Hypothalamus (tissue), 51 donors: ENCODE results near the gene POU3F1.

ENCODE experiments used
- DNase-seq, 51 donors: peaks; one replicate each; lab custom pipeline; 2025; lab: John Stamatoyannopoulos, UW

The POU3F1 gene

GRCh38 chr1:38009088-38009840, 37.3 kb downstream of the POU3F1 start:
- no peak for DNase-seq

- DNase-seq, result no peak
Observed at GRCh38 chr1:38006008-38006828, 40.4 kb downstream of the POU3F1 start.

- DNase-seq, result peak in 5 of 51 donors; percentile 17 to 44 (median 36)
Observed at GRCh38 chr1:38005195-38006007, 41.2 kb downstream of the POU3F1 start, which contains the start of gene FHL3. FHL3 (minus strand) TSS chr1:38005514; CDS start chr1:37999412, 6,102 bp downstream.

- no peak for DNase-seq
Observed at GRCh38 chr1:38004284-38005108, 42.1 kb downstream of the POU3F1 start.

DNA sequence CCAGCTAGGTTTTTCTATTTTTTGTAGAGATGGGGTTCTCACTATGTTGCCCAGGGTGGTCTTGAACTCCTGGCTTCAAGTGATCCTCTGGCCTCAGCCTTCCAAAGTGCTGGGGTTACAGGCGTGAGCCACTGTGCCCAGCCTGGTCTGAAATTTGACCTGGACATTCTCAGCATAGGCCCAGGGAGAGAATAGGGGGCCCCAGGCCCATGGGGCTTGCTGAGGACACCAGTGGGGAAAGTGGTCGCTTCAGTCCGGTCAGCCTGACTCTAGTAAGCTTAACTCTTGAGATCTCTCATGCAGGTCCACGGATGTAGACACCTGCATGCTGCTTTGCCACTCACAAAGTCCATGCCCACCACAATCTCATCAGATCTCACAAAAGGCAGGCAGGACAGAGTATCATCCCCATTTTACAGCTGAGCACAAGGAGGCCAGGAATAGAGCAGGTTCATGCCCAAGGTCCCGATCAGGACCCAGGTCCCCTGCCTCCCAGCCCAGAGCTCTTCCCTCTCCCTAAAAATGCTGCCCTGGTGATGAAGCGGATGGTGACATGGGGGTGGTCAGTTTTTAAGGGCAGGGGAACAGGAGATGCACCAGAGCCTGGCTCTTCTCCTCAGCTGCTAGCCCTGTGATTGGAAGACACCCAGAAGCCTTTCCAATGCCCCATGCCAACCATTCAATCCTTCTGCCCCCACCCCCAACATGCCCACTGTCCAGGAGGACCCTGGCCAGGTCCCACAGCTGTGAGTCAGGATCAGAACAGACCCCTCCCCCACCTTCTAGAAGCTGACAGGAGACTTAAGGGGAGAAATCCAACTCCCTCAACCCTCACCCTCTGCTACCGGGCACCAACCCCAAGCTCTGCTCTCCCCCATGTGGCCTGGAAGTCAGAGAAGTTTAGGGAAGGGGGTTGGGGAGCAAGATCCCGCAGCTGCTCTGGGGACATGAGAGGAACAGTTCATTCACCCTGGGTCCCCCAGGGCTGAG, 43.0 kb downstream of the POU3F1 start:
- peak in 13 of 51 donors; percentile 19 to 73 (median 43) for DNase-seq

- no peak for DNase-seq
Observed at GRCh38 chr1:38000529-38001455, 45.8 kb downstream of the POU3F1 start.

DNA sequence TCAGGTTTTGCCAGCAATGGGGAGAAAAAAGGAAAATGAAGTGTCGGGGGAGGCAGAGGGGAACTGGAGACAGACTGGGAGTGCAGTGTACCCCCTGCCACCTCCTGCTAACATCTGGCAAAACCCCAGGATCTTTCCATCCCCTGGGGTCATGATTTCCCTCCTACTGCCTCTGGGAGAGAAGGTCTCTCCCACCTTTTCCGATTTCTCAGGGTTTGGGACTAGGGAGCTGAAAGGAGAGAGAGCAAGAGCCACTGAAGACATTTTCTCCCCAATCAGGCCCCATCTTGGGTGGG, 46.4 kb downstream of the POU3F1 start:
- DNase-seq, result no peak

GRCh38 chr1:37999430-38000232, 47.0 kb downstream of the POU3F1 start:
- DNase-seq, result peak in 1 of 51 donors; percentile 10

- no peak for DNase-seq
Observed at GRCh38 chr1:37998913-37999429, 47.6 kb downstream of the POU3F1 start.

DNA sequence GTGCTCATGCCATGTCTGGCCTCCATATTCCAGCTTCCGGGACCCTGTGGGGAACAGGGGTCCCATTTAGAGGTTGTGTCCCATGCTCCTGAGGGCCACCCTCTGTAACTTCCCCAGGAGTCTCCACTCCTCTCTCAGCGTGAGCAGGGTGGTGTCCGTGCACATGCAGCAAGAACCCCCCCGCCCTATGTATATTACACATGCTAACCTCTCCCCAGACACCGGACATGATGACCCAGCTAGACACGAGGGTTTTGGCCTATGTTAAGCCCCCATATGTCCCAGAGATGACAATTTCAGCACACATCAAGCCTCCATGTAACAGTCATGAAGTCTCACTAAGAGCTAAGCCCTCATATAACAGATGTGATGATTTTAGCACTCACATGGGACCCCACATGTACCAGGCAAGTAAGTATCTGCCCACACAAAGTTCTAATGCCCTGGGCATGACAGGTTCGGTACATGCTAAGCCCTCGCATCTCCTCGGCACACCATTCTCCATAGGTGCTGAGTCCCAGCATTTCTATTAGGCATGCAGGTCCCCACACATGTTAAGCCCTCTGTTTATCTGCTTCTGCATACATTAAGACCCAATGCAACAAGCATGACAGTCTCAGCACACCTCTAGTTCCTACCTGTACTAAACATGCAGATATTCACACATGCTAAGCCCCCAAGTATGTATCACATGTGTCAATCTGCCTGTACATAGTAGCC, 48.3 kb downstream of the POU3F1 start:
- no peak for DNase-seq

DNA sequence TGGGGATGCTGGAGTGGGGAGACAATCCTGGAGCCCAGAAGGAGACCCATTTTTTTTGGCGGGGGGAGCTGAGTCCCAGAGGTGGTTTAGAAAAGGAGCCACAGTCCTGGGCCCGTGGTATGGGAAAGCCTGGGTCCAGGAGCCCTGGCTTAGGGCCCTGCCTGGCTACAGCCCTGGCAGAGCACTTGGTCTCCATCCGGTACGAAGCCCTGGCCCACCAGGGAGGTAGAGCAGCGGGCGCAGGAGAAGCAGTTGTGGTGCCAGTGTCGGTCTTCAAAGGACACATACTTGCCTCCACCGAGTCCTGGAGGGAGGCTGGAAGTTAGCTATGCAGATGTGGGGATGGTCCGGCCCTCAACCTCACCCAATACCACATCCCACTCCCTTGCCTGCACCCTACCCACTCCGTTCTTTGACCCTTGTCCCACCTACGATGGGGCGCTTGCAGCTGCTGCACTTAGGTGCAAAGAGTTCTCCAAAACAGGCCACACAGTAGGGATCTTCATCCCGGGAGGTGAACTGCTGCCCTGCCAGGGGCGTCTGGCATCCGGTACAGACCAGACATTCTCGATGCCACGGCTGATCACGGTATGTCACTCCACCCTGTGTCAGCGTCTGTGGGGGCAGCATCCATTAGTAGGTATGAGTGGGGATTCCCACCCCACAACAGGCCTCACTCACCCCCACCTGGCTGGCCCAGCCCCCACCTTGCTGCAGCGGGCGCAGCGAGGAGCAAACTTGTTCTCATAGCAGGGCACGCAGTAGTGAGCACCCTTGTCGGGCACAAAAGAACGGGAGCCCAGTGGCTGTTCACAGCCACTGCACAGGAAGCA, 49.1 kb downstream of the POU3F1 start:
- DNase-seq, result no peak

GRCh38 chr1:37995751-37996345, 50.7 kb downstream of the POU3F1 start:
- DNase-seq, result peak in 4 of 51 donors; percentile 38 to 48 (median 42)

- no peak for DNase-seq
Observed at GRCh38 chr1:37994886-37995566, 51.6 kb downstream of the POU3F1 start.
